Type B pancreatic cell (in vitro differentiated cells): Measurements from ENCODE around the gene IL23A. TPM values are rescaled to one million over a fixed set of nuclear protein-coding genes. Genes with fewer than 3 reads are reported as not detected.

Experiments used
- DNase-seq: peaks from one replicate; pipeline ENCODE4 v3.0.0; 2021; ENCODE audit warnings: mixed read lengths; ENCODE audit not compliant: unreplicated experiment; ENCODE audit errors: extremely low spot score
- H3K27ac Mint-ChIP-seq: 2 replicates; pipeline ENCODE4 v1.8.0; 2021; ENCODE audit warnings: mild to moderate bottlenecking, mixed read lengths
- H3K27me3 Mint-ChIP-seq: 2 replicates; pipeline ENCODE4 v1.8.0; 2021; ENCODE audit warnings: mixed read lengths
- H3K36me3 Mint-ChIP-seq: 2 replicates; pipeline ENCODE4 v1.8.0; 2021; ENCODE audit warnings: mixed read lengths
- H3K4me1 Mint-ChIP-seq: one replicate; pipeline ENCODE4 v1.8.0; 2021; ENCODE audit warnings: mixed read lengths; ENCODE audit not compliant: unreplicated experiment
- H3K4me3 Mint-ChIP-seq: 2 replicates; pipeline ENCODE4 v1.8.0; 2021; ENCODE audit warnings: mild to moderate bottlenecking, mixed read lengths
- H3K9me3 Mint-ChIP-seq: 2 replicates; pipeline ENCODE4 v1.8.0; 2021; ENCODE audit warnings: mixed read lengths
- total RNA-seq: library from RNA; stranded (reverse); gene quantifications from 2 replicates; pipeline ENCODE4 v1.2.1, GENCODE V29; 2021; ENCODE audit warnings: low replicate concordance
- TF ChIP-seq, protein P1 (sequence below): fragments of 200-600 bp; sonication (generic); conservative IDR thresholded peaks from 2 replicates; pipeline ENCODE4 v1.5.0; 2021; ENCODE audit warnings: antibody characterized with exemption, mild to moderate bottlenecking

The IL23A gene
- total RNA-seq, 1 donor from 2014 or later: 0.48 TPM

DNA sequence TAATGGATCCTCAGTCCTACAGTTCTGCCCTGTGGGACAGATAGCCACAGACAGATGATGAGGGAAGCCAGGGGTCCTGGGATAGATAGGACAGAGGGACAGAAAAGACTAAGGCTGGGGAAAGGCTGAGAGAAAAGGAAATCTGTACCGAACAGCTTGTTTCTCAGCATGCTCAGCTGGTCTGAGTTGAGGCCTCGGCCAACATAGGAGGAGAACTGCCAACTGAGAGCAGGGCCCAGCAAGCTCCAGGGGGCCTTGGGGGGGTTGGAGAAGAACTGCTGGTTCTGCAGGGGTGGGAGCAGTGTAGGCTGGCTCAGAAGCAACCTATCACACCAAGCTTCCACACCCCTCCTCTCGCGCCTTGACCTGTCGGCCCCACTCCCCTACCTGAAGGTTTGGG lies 10.1 kb downstream of the IL23A start:
- TF ChIP-seq, protein P1, sequence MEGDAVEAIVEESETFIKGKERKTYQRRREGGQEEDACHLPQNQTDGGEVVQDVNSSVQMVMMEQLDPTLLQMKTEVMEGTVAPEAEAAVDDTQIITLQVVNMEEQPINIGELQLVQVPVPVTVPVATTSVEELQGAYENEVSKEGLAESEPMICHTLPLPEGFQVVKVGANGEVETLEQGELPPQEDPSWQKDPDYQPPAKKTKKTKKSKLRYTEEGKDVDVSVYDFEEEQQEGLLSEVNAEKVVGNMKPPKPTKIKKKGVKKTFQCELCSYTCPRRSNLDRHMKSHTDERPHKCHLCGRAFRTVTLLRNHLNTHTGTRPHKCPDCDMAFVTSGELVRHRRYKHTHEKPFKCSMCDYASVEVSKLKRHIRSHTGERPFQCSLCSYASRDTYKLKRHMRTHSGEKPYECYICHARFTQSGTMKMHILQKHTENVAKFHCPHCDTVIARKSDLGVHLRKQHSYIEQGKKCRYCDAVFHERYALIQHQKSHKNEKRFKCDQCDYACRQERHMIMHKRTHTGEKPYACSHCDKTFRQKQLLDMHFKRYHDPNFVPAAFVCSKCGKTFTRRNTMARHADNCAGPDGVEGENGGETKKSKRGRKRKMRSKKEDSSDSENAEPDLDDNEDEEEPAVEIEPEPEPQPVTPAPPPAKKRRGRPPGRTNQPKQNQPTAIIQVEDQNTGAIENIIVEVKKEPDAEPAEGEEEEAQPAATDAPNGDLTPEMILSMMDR: no peak
- no peaks in the 10 kb centered on the region for H3K4me1 Mint-ChIP-seq
- no peak for DNase-seq
- H3K9me3 Mint-ChIP-seq: no peaks in the 10 kb centered on the region
- H3K27ac Mint-ChIP-seq: no peak overlapping the region
- peaks cover 27% of the 10 kb centered on the region for H3K36me3 Mint-ChIP-seq
- H3K4me3 Mint-ChIP-seq: no peak overlapping the region
- H3K27me3 Mint-ChIP-seq: no peaks in the 10 kb centered on the region

DNA sequence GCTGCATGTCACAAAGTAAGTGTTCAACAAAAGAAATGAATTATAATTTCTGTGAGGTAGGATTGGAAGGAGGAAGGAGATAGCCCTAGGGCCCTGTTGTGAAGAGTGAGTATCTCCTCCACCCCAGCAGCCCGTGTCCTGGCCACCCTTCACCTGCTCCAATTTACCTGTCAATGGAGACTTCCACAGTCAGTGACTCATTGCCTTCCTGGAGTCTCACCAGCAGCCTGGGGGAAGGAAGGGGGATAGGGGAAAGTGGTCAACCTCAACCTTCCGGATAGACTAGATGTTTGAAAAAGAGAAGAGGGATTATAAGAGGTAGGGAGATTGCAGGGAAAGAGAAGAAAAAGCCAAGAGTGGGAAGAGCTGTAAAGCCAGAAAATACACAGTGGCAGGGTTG lies 12.0 kb downstream of the IL23A start:
- Mint-ChIP-seq H3K9me3 (no peaks in the 10 kb centered on the region), H3K36me3 (peaks cover 26% of the 10 kb centered on the region), H3K27me3 (no peaks in the 10 kb centered on the region), H3K27ac (no peak overlapping the region), H3K4me3 (no peak overlapping the region), H3K4me1 (no peaks in the 10 kb centered on the region)
- TF ChIP-seq, protein P1: no peak
- DNase-seq: no peak

DNA sequence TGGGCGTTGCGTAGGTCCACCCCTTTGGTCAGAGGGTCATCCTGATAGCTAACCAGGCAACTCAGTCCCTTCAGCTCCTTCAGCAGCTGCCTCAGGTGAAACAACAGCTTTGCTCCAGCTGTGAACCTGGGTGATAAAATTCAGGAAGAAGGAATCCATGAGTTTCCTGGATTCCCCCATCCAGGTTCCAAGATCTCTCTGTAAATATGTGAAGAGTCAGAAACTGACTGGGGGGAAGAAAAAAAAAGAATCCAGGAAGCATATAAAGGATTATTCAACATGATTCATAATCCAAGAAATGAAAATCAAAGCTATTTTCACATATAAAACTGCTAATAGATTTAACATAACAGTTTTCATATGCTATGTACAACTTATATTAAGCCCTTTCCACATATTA lies 12.6 kb downstream of the IL23A start:
- Mint-ChIP-seq H3K36me3 (peaks cover 24% of the 10 kb centered on the region), H3K9me3 (no peaks in the 10 kb centered on the region), H3K4me1 (no peaks in the 10 kb centered on the region), H3K27ac (no peak overlapping the region), H3K4me3 (no peak overlapping the region), H3K27me3 (no peaks in the 10 kb centered on the region)
- TF ChIP-seq, protein P1: no peak
- DNase-seq: no peak

DNA sequence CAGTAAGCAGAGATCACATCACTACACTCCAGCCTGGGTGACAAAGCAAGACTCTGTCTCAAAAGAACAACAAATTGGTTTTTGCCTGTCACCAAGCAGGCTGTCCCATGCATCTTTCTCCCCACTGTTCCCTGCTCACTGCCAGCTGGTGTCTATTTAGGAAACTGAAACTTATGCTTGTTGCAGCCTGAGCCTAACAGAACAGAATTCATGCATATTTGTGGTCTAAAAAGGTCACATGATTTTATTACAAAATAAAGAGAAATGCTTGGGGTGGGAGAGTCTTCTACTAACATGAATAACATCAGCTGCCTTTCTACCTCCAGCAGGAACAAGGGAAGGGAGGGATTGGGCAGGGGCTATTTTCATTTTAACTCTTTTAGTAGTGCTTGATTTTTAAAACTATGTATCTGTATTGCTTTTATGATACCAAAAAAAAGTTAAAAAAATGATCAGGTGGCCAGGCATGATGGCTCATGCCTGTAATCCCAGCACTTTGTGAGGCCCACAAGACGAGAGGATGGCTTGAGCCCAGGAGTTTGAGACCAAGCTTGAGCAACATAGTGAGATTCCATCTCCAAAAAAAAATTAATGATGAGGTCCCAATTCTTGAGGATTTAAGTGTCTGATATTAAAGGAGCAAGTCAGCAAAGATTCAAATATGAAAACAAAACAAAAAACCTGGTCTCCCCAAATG lies 20.3 kb downstream of the IL23A start:
- Mint-ChIP-seq H3K4me1 (peaks cover 8% of the 10 kb centered on the region), H3K27ac (peak overlapping the region; percentile 99), H3K4me3 (peak overlapping the region; percentile 99), H3K36me3 (peaks cover 5% of the 10 kb centered on the region), H3K9me3 (no peaks in the 10 kb centered on the region), H3K27me3 (no peaks in the 10 kb centered on the region)
- TF ChIP-seq, protein P1: no peak
- no peak for DNase-seq

DNA sequence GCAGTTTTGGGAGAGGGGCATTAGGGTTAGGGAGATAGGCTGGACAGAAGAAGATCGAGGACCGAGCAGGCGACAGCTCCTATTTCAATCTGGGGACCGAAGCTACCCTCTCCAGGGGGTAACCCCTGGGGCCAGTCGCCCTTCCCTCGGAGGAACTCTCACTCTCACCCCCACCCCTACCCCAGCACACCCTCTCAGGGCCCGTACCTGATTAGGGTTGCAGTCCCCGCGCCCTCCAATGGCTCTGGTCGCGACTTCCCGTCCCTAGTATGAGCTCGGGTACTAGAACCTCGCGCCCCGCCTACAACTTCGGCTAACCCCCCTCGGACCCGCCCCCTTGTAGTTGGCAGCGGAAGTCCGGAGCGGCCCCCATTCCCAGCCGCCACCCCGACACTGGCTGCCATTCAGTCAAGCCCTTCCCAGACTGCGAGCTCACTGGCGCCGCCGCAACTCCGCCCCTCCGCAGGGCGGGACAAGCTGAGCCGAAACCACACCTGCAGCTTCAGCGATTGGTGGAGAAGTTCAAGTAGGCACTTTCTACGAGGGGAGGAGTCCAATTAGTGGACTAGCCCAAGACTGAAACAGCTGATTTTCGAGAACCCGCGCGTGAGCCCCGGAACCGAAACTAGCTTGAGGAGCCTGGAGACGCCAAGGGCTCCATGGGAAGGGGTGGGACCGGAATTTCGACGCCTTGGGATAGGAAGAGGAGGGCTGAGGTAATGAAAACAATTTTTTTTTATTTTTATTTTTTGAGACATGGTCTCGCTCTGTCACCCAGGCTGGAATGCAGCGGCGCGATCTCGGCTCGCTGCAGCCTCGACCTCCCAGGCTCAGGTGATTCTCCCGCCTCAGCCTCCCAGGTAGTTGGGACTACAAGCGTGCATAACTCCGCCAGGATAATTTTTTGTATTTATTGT lies 21.4 kb downstream of the IL23A start, which contains the start of gene STAT2:
STAT2 (minus strand) TSS at position 257 of the 917 bp plus-strand sequence. CDS start 3,536 bp downstream, outside the sequence.
- TF ChIP-seq, protein P1: no peak
- Mint-ChIP-seq H3K9me3 (no peaks in the 10 kb centered on the region), H3K4me1 (peaks cover 8% of the 10 kb centered on the region), H3K27ac (peak within 1 kb of the TSS; percentile 99), H3K4me3 (peak within 1 kb of the TSS; percentile 99), H3K36me3 (peaks cover 5% of the 10 kb centered on the region), H3K27me3 (no peaks in the 10 kb centered on the region)
- peak; percentile 98 for DNase-seq
